SK-N-SH treated with all-trans-retinoic acid at 6 μM for 48 hours (cell line): Measurements from ENCODE around the gene ELK4.

Experiments used
- ARNTL ChIP-seq: fragments of 450-650 bp; formaldehyde crosslinking; IDR thresholded peaks from 2 replicates; pipeline ENCODE4 v1.5.0; 2020; ENCODE audit warnings: low read depth, mild to moderate bottlenecking, moderate library complexity, borderline replicate concordance
- CREB5 ChIP-seq: fragments of 250-450 bp; sonication (Bioruptor Pico); IDR thresholded peaks from 2 replicates; pipeline ENCODE4 v1.5.1; 2020; ENCODE audit warnings: low read depth, mild to moderate bottlenecking, moderate library complexity
- CSDC2 ChIP-seq: fragments of 250-450 bp; sonication (Bioruptor Pico); IDR thresholded peaks from 2 replicates; pipeline ENCODE4 v1.5.0; 2020; ENCODE audit warnings: mild to moderate bottlenecking, moderate library complexity
- GLIS3 ChIP-seq: fragments of 250-450 bp; sonication (Bioruptor Pico); IDR thresholded peaks from 2 replicates; pipeline ENCODE4 v1.5.0; 2020; ENCODE audit warnings: mild to moderate bottlenecking, moderate library complexity
- PATZ1 ChIP-seq: fragments of 250-450 bp; sonication (Bioruptor Pico); IDR thresholded peaks from 2 replicates; pipeline ENCODE4 v1.8.0; 2020; ENCODE audit warnings: mild to moderate bottlenecking, moderate library complexity, borderline replicate concordance
- TOX ChIP-seq: fragments of 250-450 bp; sonication (Bioruptor Pico); IDR thresholded peaks from 2 replicates; pipeline ENCODE4 v1.8.0; 2021; ENCODE audit warnings: mild to moderate bottlenecking, moderate library complexity, borderline replicate concordance
- TSHZ2 ChIP-seq: fragments of 250-450 bp; sonication (Bioruptor Pico); IDR thresholded peaks from 2 replicates; pipeline ENCODE4 v1.5.0; 2020; ENCODE audit warnings: mild to moderate bottlenecking, moderate library complexity
- ZFP3 ChIP-seq: fragments of 250-450 bp; sonication (Bioruptor Pico); IDR thresholded peaks from 2 replicates; pipeline ENCODE4 v1.5.0; 2020; ENCODE audit warnings: mild to moderate bottlenecking, moderate library complexity
- ZFP30 ChIP-seq: fragments of 450-650 bp; formaldehyde crosslinking; IDR thresholded peaks from 2 replicates; pipeline ENCODE4 v1.5.0; 2022; ENCODE audit warnings: mild to moderate bottlenecking, moderate library complexity
- ZNF70 ChIP-seq: fragments of 450-650 bp; formaldehyde crosslinking; IDR thresholded peaks from 2 replicates; pipeline ENCODE4 v1.5.0; 2020; ENCODE audit warnings: mild to moderate bottlenecking, moderate library complexity
- ZNF8 ChIP-seq: fragments of 450-650 bp; formaldehyde crosslinking; IDR thresholded peaks from 2 replicates; pipeline ENCODE4 v1.5.0; 2020; ENCODE audit warnings: mild to moderate bottlenecking, moderate library complexity

- no peak for TF ChIP-seq PATZ1 (CRISPR knock-in tag)
- TF ChIP-seq TSHZ2: no peak
- no peak for TF ChIP-seq ZNF70
- TF ChIP-seq ZNF8 (CRISPR knock-in tag): no peak
- no peak for TF ChIP-seq CREB5 (CRISPR knock-in tag)
- no peak for TF ChIP-seq CSDC2 (CRISPR knock-in tag)
- no peak for TF ChIP-seq ZFP30 (CRISPR knock-in tag)
- no peak for TF ChIP-seq GLIS3 (CRISPR knock-in tag)
- no peak for TF ChIP-seq TOX (CRISPR knock-in tag)
- no peak for TF ChIP-seq ARNTL
- no peak for TF ChIP-seq ZFP3 (CRISPR knock-in tag)
Observed at GRCh38 chr1:205570796-205571537, 60.8 kb downstream of the ELK4 start.
